Calu3 (cell line): ENCODE data around the gene MARCHF11. TPM values are rescaled to one million over a fixed set of nuclear protein-coding genes. Genes with fewer than 3 reads are reported as not detected.
A peak's percentile ranks its signal among the peaks of the same experiment; 100 is the strongest.

Source experiments
- Bru-seq: library from RNA; stranded (reverse); fragments of 400-500 nt; gene quantifications from one replicate; lab custom pipeline; 2021; lab: Mats Ljungman, UMichigan
- BruChase-seq, 2 experiments: library from RNA; stranded (reverse); fragments of 400-500 nt; gene quantifications; one replicate each; lab custom pipeline; 2021; lab: Mats Ljungman, UMichigan
- BruUV-seq: library from RNA; stranded (reverse); fragments of 400-500 nt; replicated peaks from 2 replicates; lab custom pipeline; 2021; lab: Mats Ljungman, UMichigan
- CTCF ChIA-PET: fragments of 300-600 bp; sonication (Branson Sonifier 250); formaldehyde crosslinking; loops from one replicate; lab custom pipeline; 2022; ENCODE audit warnings: antibody characterized with exemption; lab: Charles Lee
- DNase-seq: peaks from one replicate; pipeline ENCODE4 v3.0.0; 2022
- H3K27ac Mint-ChIP-seq: one replicate; pipeline ENCODE4 v1.8.0; 2022; ENCODE audit warnings: mixed read lengths; ENCODE audit not compliant: unreplicated experiment
- H3K27me3 Mint-ChIP-seq: one replicate; pipeline ENCODE4 v1.8.0; 2022; ENCODE audit warnings: mixed read lengths; ENCODE audit not compliant: unreplicated experiment
- H3K36me3 Mint-ChIP-seq: one replicate; pipeline ENCODE4 v1.8.0; 2022; ENCODE audit warnings: mild to moderate bottlenecking, moderate library complexity, mixed read lengths; ENCODE audit not compliant: insufficient read depth, unreplicated experiment
- H3K4me1 Mint-ChIP-seq: one replicate; pipeline ENCODE4 v1.8.0; 2022; ENCODE audit warnings: mild to moderate bottlenecking, low read depth, mixed read lengths; ENCODE audit not compliant: unreplicated experiment
- H3K4me3 Mint-ChIP-seq: one replicate; pipeline ENCODE4 v1.8.0; 2022; ENCODE audit warnings: mild to moderate bottlenecking, low read depth, moderate library complexity, mixed read lengths; ENCODE audit not compliant: unreplicated experiment
- H3K9me3 Mint-ChIP-seq: one replicate; pipeline ENCODE4 v1.8.0; 2022; ENCODE audit warnings: low read depth, mixed read lengths; ENCODE audit not compliant: unreplicated experiment
- CTCF ChIP-seq: fragments of 200-600 bp; IDR thresholded peaks from one replicate; pipeline ENCODE4 v1.8.0; 2022; ENCODE audit warnings: antibody characterized with exemption; ENCODE audit not compliant: unreplicated experiment
- intact Hi-C: fragments of 100-400 bp; cut with micrococcal nuclease; formaldehyde crosslinking; loops from one replicate; pipeline ENCODE4 v1.10.0; 2022; ENCODE audit not compliant: unreplicated experiment
- long read RNA-seq: library from polyadenylated mRNA; stranded (forward); transcript quantifications from one replicate; pipeline ENCODE4 v2.0.0, GENCODE V29; 2022
- total RNA-seq: library from RNA; stranded (reverse); gene quantifications from 2 replicates; pipeline ENCODE4 v1.2.3, GENCODE V29; 2022

MARCHF11 gene
- total RNA-seq (not detected in 2 replicates), Bru-seq, nascent RNA (percentile 3 among the genes with signal in this experiment), BruChase-seq, experiment 1, labeled RNA remaining after a 6-hour chase (percentile 1 among the genes with signal in this experiment), BruChase-seq, experiment 2, labeled RNA remaining after a 2-hour chase (percentile 1 among the genes with signal in this experiment)
- long read RNA-seq, result 0 reads

- no peaks in the 10 kb centered on the region for H3K9me3 Mint-ChIP-seq
- H3K4me1 Mint-ChIP-seq, result no peaks in the 10 kb centered on the region
- H3K27ac Mint-ChIP-seq, result no peak within 1 kb of the TSS
- intact Hi-C loops, result no loop called here
- no TSS peak for BruUV-seq
- H3K36me3 Mint-ChIP-seq, result no peaks in the 10 kb centered on the region
- TF ChIP-seq CTCF, result no peak
- CTCF ChIA-PET, result no interaction called here
- H3K27me3 Mint-ChIP-seq, result no peaks in the 10 kb centered on the region
- DNase-seq, result no peak
- H3K4me3 Mint-ChIP-seq, result no peak within 1 kb of the TSS
Measured at GRCh38 chr5:16179511-16179935, at the start of gene MARCHF11. Gene MARCHF11 (minus strand): TSS chr5:16179791. CDS start chr5:16179575, 216 bp downstream.

GRCh38 chr5:16225927-16226326 is 46.3 kb upstream of the MARCHF11 start:
- Mint-ChIP-seq H3K4me3 (no peak overlapping the region), H3K9me3 (peaks cover 2% of the 10 kb centered on the region), H3K27ac (no peak overlapping the region), H3K27me3 (no peaks in the 10 kb centered on the region), H3K36me3 (no peaks in the 10 kb centered on the region), H3K4me1 (no peaks in the 10 kb centered on the region)
- intact Hi-C loops, result no loop called here
- DNase-seq, result no peak
- no TSS peak for BruUV-seq
- CTCF ChIA-PET, result no interaction called here
- no peak for TF ChIP-seq CTCF

GRCh38 chr5:16192311-16192710 is 12.7 kb upstream of the MARCHF11 start:
- no TSS peak for BruUV-seq
- Mint-ChIP-seq H3K4me1 (no peaks in the 10 kb centered on the region), H3K36me3 (no peaks in the 10 kb centered on the region), H3K27ac (no peak overlapping the region), H3K9me3 (peaks cover 6% of the 10 kb centered on the region), H3K27me3 (no peaks in the 10 kb centered on the region), H3K4me3 (no peak overlapping the region)
- DNase-seq, result no peak
- CTCF ChIA-PET, result no interaction called here
- intact Hi-C loops, result no loop called here
- TF ChIP-seq CTCF, result no peak

GRCh38 chr5:16180789-16181082 is 1.1 kb upstream of the MARCHF11 start:
- Mint-ChIP-seq H3K4me3 (no peak overlapping the region), H3K36me3 (no peaks in the 10 kb centered on the region), H3K27me3 (no peaks in the 10 kb centered on the region), H3K27ac (no peak overlapping the region), H3K4me1 (no peaks in the 10 kb centered on the region), H3K9me3 (no peaks in the 10 kb centered on the region)
- no peak for DNase-seq
- intact Hi-C loops, result no loop called here
- CTCF ChIA-PET, result interaction anchor here (0.6 kb wide), 1 partner anchor 482 kb away, joined by 7 read pairs; no protein-coding TSS in a partner anchor
- no TSS peak for BruUV-seq
- TF ChIP-seq CTCF, result no peak
